H1 (cell line): ENCODE results near the gene HMGN1. TPM values are rescaled to one million over a fixed set of nuclear protein-coding genes. Genes with fewer than 3 reads are reported as not detected.
A peak's percentile ranks its signal among the peaks of the same experiment; 100 is the strongest.

Experiments used
- CHD1 ChIP-seq: IDR thresholded peaks from 2 replicates; pipeline ENCODE4 v1.6.1; 2012; ENCODE audit warnings: low read depth, low read length, improper control_type of control experiment
- HDAC6 ChIP-seq: IDR thresholded peaks from one replicate; pipeline ENCODE4 v1.7.1; 2012; ENCODE audit warnings: low read depth, mild to moderate bottlenecking, inconsistent platforms, low read length, moderate library complexity
- JUN ChIP-seq: IDR thresholded peaks from 2 replicates; pipeline ENCODE4 v1.6.1; 2011; ENCODE audit warnings: low read depth, mild to moderate bottlenecking, improper control_type of control experiment, low read length
- POLR2A ChIP-seq, 2 experiments: IDR thresholded peaks; 1 replicate in 1 of 2; 2 replicates in 1 of 2; pipeline ENCODE4 v1.6.1; 2011; ENCODE audit warnings: low read depth in 2 of 2, low read length in 2 of 2, mild to moderate bottlenecking in 2 of 2; ENCODE audit errors: control extremely low read depth in 1 of 2
- POU5F1 ChIP-seq: IDR thresholded peaks from 2 replicates; pipeline ENCODE4 v1.6.1; 2011; ENCODE audit warnings: low read depth, mild to moderate bottlenecking, low read length, moderate library complexity
- RBBP5 ChIP-seq: IDR thresholded peaks from 2 replicates; pipeline ENCODE4 v1.7.1; 2012; ENCODE audit warnings: low read depth, mild to moderate bottlenecking, inconsistent platforms, low read length, moderate library complexity, borderline replicate concordance
- SP2 ChIP-seq: IDR thresholded peaks from 2 replicates; pipeline ENCODE4 v1.6.1; 2012; ENCODE audit warnings: mild to moderate bottlenecking, low read length, inconsistent platforms
- SUZ12 ChIP-seq: fragments of 200-600 bp; sonication (generic); IDR thresholded peaks from 2 replicates; pipeline ENCODE4 v1.6.1; 2012; ENCODE audit warnings: mild to moderate bottlenecking, inconsistent platforms, low read length, moderate library complexity, mixed read lengths
- TAF1 ChIP-seq: IDR thresholded peaks from 2 replicates; pipeline ENCODE4 v1.6.1; 2011; ENCODE audit warnings: mild to moderate bottlenecking, low read depth, low read length
- ZNF274 ChIP-seq: IDR thresholded peaks from 2 replicates; pipeline ENCODE4 v1.7.0; 2012; ENCODE audit warnings: low read length, borderline replicate concordance; ENCODE audit errors: extremely low read depth
- polyA plus RNA-seq, 7 experiments: library from polyadenylated mRNA; depleted of rRNA in 3 of 7; stranded (reverse) in 5 of 7; unstranded in 2 of 7; fragments of >200 nt in 5 of 7; fragments of 200-250 nt in 2 of 7; gene quantifications; 1 replicate in 5 of 7; 2 replicates in 1 of 7; 4 replicates in 1 of 7; pipeline versions ENCODE4 v1.2.1 to v1.2.3, GENCODE V29; 2011 to 2013; ENCODE audit warnings: missing spikeins in 2 of 7, mixed read lengths in 2 of 7
- total RNA-seq: library from RNA; stranded (reverse); fragmentation: NEBNext Ultra II Directional; extraction: Animal tissue kit (Norgen Biotek cat#: 25700); gene quantifications from 2 replicates; pipeline ENCODE4 v1.2.1, GENCODE V29; 2021
- TF ChIP-seq, protein P1 (sequence below): fragments of 300-600 bp; sonication (generic); IDR thresholded peaks from 2 replicates; pipeline ENCODE4 v1.7.1; 2012; ENCODE audit warnings: low read length, moderate library complexity, mild to moderate bottlenecking, inconsistent platforms; ENCODE audit not compliant: insufficient replicate concordance

Gene HMGN1
- total and polyA plus RNA-seq, 2 of the 8 experiments (the other 6 are each of a cell fraction or from before 2014, with no cell fraction given), result 279 to 505 TPM

DNA sequence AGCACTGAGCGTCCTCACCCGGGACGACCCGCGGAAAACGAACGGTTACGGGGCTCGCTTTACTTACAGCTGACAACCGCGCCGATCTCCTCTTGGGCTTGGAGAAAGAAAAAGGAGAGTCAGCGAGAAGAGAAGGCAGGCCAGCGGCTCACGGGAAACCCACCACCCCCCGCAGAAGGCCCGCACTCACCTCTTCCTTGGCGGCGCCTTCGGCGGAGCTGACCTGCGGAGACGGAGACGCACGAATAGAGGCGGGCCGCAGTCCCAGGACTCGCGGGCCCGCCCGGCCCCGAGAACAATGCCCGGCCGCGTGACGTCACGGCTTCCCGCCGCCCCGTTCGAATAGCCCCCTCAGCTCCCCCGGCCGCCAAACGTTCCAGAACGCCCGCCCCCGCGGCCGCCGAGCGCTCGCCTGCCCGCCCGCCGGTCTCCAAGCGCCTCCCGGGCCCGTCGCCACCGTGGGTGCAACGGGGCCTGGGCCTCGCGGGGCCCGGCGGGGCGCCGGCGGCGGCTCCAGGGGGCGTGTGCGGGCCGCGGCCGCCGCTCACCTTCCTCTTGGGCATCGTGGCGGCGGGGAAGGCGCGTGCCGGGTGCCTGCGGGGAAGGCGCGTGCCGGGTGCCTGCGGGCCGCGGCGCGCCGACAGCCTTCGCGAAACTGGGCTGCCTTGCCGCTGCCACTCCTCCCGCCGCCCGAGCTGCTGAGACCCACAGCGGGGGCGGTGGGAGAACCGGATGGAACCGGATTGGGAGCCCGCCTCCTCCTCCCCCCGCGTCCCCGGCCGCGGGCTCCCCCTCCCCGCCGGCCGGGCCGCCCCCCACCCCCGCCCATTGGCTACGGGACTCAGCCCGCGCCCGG, at the start of gene HMGN1 (continued):
- TF ChIP-seq RBBP5, result peak; percentile 77
- no peak for TF ChIP-seq HDAC6
- no peak for TF ChIP-seq SUZ12
- TF ChIP-seq TAF1, result peak; percentile 85
- no peak for TF ChIP-seq ZNF274
- no peak for TF ChIP-seq CHD1
- TF ChIP-seq POU5F1, result no peak
- no peak for TF ChIP-seq SP2
- peak; percentile 81 to 83 for TF ChIP-seq POLR2A (IDR thresholded peaks at IDR 0.05; ENCODE audit: control extremely low read depth in 1 of 2, low read depth in 2 of 2, low read length in 2 of 2)
- TF ChIP-seq, protein P1, sequence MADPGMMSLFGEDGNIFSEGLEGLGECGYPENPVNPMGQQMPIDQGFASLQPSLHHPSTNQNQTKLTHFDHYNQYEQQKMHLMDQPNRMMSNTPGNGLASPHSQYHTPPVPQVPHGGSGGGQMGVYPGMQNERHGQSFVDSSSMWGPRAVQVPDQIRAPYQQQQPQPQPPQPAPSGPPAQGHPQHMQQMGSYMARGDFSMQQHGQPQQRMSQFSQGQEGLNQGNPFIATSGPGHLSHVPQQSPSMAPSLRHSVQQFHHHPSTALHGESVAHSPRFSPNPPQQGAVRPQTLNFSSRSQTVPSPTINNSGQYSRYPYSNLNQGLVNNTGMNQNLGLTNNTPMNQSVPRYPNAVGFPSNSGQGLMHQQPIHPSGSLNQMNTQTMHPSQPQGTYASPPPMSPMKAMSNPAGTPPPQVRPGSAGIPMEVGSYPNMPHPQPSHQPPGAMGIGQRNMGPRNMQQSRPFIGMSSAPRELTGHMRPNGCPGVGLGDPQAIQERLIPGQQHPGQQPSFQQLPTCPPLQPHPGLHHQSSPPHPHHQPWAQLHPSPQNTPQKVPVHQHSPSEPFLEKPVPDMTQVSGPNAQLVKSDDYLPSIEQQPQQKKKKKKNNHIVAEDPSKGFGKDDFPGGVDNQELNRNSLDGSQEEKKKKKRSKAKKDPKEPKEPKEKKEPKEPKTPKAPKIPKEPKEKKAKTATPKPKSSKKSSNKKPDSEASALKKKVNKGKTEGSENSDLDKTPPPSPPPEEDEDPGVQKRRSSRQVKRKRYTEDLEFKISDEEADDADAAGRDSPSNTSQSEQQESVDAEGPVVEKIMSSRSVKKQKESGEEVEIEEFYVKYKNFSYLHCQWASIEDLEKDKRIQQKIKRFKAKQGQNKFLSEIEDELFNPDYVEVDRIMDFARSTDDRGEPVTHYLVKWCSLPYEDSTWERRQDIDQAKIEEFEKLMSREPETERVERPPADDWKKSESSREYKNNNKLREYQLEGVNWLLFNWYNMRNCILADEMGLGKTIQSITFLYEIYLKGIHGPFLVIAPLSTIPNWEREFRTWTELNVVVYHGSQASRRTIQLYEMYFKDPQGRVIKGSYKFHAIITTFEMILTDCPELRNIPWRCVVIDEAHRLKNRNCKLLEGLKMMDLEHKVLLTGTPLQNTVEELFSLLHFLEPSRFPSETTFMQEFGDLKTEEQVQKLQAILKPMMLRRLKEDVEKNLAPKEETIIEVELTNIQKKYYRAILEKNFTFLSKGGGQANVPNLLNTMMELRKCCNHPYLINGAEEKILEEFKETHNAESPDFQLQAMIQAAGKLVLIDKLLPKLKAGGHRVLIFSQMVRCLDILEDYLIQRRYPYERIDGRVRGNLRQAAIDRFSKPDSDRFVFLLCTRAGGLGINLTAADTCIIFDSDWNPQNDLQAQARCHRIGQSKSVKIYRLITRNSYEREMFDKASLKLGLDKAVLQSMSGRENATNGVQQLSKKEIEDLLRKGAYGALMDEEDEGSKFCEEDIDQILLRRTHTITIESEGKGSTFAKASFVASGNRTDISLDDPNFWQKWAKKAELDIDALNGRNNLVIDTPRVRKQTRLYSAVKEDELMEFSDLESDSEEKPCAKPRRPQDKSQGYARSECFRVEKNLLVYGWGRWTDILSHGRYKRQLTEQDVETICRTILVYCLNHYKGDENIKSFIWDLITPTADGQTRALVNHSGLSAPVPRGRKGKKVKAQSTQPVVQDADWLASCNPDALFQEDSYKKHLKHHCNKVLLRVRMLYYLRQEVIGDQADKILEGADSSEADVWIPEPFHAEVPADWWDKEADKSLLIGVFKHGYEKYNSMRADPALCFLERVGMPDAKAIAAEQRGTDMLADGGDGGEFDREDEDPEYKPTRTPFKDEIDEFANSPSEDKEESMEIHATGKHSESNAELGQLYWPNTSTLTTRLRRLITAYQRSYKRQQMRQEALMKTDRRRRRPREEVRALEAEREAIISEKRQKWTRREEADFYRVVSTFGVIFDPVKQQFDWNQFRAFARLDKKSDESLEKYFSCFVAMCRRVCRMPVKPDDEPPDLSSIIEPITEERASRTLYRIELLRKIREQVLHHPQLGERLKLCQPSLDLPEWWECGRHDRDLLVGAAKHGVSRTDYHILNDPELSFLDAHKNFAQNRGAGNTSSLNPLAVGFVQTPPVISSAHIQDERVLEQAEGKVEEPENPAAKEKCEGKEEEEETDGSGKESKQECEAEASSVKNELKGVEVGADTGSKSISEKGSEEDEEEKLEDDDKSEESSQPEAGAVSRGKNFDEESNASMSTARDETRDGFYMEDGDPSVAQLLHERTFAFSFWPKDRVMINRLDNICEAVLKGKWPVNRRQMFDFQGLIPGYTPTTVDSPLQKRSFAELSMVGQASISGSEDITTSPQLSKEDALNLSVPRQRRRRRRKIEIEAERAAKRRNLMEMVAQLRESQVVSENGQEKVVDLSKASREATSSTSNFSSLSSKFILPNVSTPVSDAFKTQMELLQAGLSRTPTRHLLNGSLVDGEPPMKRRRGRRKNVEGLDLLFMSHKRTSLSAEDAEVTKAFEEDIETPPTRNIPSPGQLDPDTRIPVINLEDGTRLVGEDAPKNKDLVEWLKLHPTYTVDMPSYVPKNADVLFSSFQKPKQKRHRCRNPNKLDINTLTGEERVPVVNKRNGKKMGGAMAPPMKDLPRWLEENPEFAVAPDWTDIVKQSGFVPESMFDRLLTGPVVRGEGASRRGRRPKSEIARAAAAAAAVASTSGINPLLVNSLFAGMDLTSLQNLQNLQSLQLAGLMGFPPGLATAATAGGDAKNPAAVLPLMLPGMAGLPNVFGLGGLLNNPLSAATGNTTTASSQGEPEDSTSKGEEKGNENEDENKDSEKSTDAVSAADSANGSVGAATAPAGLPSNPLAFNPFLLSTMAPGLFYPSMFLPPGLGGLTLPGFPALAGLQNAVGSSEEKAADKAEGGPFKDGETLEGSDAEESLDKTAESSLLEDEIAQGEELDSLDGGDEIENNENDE, result no peak
- no peak for TF ChIP-seq JUN
